K562 (cell line): ENCODE measurements around the gene PEX10. TPM values are rescaled to one million over a fixed set of nuclear protein-coding genes. Genes with fewer than 3 reads are reported as not detected.

ENCODE experiments used
- BRD4 ChIP-seq: fragments of 200-600 bp; sonication (generic); IDR thresholded peaks from 2 replicates; pipeline ENCODE4 v1.6.1; 2017; ENCODE audit warnings: inconsistent platforms
- E2F8 ChIP-seq: fragments of 450-650 bp; IDR thresholded peaks from 2 replicates; pipeline ENCODE4 v1.7.1; 2018; ENCODE audit warnings: mild to moderate bottlenecking, low read depth; ENCODE audit not compliant: partially characterized antibody
- GTF2A2 ChIP-seq: IDR thresholded peaks from 2 replicates; pipeline ENCODE4 v1.6.1; 2016; ENCODE audit warnings: mild to moderate bottlenecking, missing genetic modification characterization, missing compliant biosample characterization
- JUND ChIP-seq, 2 experiments: IDR thresholded peaks; 2 replicates in 1 of 2; 3 replicates in 1 of 2; pipeline ENCODE4 v1.6.1; 2011; ENCODE audit warnings: borderline replicate concordance in 2 of 2, low read depth in 2 of 2, low read length in 2 of 2, improper control_type of control experiment in 1 of 2, missing biosample characterization in 1 of 2, missing genetic modification characterization in 1 of 2, missing genetic modification reagents in 1 of 2
- NONO ChIP-seq, 2 experiments: fragments of 200-400 bp in 1 of 2; fragments of 450-650 bp in 1 of 2; formaldehyde crosslinking in 1 of 2; IDR thresholded peaks; 2 replicates each; pipeline ENCODE4 v1.6.1; 2017; ENCODE audit warnings: low read depth in 2 of 2, mild to moderate bottlenecking in 2 of 2, moderate library complexity in 2 of 2, low read length in 1 of 2
- PRMT5 ChIP-seq: sonication (generic); formaldehyde crosslinking; IDR thresholded peaks from 2 replicates; pipeline ENCODE4 v1.5.0; 2020; ENCODE audit warnings: missing genetic modification reagents
- SRF ChIP-seq, 2 experiments: fragments of 250-450, 450-650 bp in 1 of 2; sonication (Bioruptor Pico) in 1 of 2; sonication (generic) in 1 of 2; formaldehyde crosslinking; IDR thresholded peaks; 2 replicates each; pipeline versions ENCODE4 v1.5.0 to v1.5.1; 2020 to 2022; ENCODE audit warnings: mild to moderate bottlenecking in 1 of 2, missing genetic modification reagents in 1 of 2
- TEAD1 ChIP-seq, 2 experiments: fragments of 450-650 bp in 1 of 2; sonication (generic) in 1 of 2; formaldehyde crosslinking; IDR thresholded peaks; 2 replicates each; pipeline versions ENCODE4 v1.4.0 to v1.8.0; 2020 to 2022; ENCODE audit warnings: mild to moderate bottlenecking in 2 of 2, missing genetic modification reagents in 1 of 2
- ZMIZ1 ChIP-seq, 2 experiments: fragments of 150-350 bp in 1 of 2; IDR thresholded peaks; 2 replicates each; pipeline ENCODE4 v1.6.1; 2012 to 2016; ENCODE audit warnings: low read depth in 2 of 2, low read length in 2 of 2, mild to moderate bottlenecking in 1 of 2, moderate library complexity in 1 of 2
- ZNF143 ChIP-seq: sonication (generic); formaldehyde crosslinking; IDR thresholded peaks from 2 replicates; pipeline ENCODE4 v1.9.0; 2022; ENCODE audit warnings: mild to moderate bottlenecking, missing genetic modification reagents
- ZNF239 ChIP-seq: fragments of 250-450 bp; sonication (Bioruptor Pico); IDR thresholded peaks from 2 replicates; pipeline ENCODE4 v1.4.0; 2020; ENCODE audit warnings: mild to moderate bottlenecking
- polyA plus RNA-seq, 8 experiments: library from polyadenylated mRNA; depleted of rRNA in 4 of 8; stranded (reverse) in 5 of 8; unstranded in 3 of 8; fragments of >200 nt; fragmentation: Nextera tagmentation in 2 of 8; fragmentation: Illumina TruSeq in 1 of 8; extraction: Ambion mirVana in 2 of 8; extraction: Trizol in 1 of 8; gene quantifications; 2 replicates each; pipeline versions ENCODE4 v1.2.1 to v1.2.3, GENCODE V29; 2011 to 2014; ENCODE audit warnings: inconsistent platforms in 1 of 8, missing spikeins in 1 of 8
- total RNA-seq, 7 experiments: library from RNA; depleted of rRNA in 6 of 7; stranded (reverse); fragments of >200 nt in 6 of 7; fragmentation: Illumina TruSeq in 2 of 7; extraction: Trizol in 2 of 7; gene quantifications; 2 replicates each; pipeline versions ENCODE4 v1.2.1 to v1.2.3, GENCODE V29; 2011 to 2021; ENCODE audit warnings: low replicate concordance in 1 of 7
- TF ChIP-seq, protein P1 (sequence below): sonication (generic); formaldehyde crosslinking; IDR thresholded peaks from 2 replicates; pipeline ENCODE4 v1.8.1; 2022; ENCODE audit warnings: missing genetic modification reagents
- TF ChIP-seq, protein P2 (sequence below): fragments of 250-450 bp; sonication (Bioruptor Pico); IDR thresholded peaks from 2 replicates; pipeline ENCODE4 v1.8.0; 2022; ENCODE audit warnings: moderate library complexity, mild to moderate bottlenecking, inconsistent platforms

Gene PEX10
- total and polyA plus RNA-seq, 9 of the 15 experiments (the other 6 are each of a cell fraction or from before 2014, with no cell fraction given), result 0.03 to 26.2 (median 8.7) TPM

- no peak for TF ChIP-seq E2F8
- no peak for TF ChIP-seq GTF2A2 (tag)
- TF ChIP-seq ZMIZ1 (IDR thresholded peaks at IDR 0.05; ENCODE audit: low read depth in 2 of 2, low read length in 2 of 2), result 0 out of 4 replicates have a peak, but pooled peaks of 1 of the 2 experiments have one; percentile 32
- no peak for TF ChIP-seq PRMT5
- TF ChIP-seq SRF (CRISPR knock-in tag; IDR thresholded peaks at IDR 0.05), result peak in 1 of 2 experiments; percentile 82; a peak in 1 of 4 replicates
- TF ChIP-seq NONO (IDR thresholded peaks at IDR 0.05; ENCODE audit: low read depth in 2 of 2, low read length in 1 of 2), result 0 out of 4 replicates have a peak, but pooled peaks of 1 of the 2 experiments have one; percentile 29
- TF ChIP-seq BRD4, result no peak
- TF ChIP-seq ZNF239 (CRISPR knock-in tag), result no peak
- TF ChIP-seq, protein P1, sequence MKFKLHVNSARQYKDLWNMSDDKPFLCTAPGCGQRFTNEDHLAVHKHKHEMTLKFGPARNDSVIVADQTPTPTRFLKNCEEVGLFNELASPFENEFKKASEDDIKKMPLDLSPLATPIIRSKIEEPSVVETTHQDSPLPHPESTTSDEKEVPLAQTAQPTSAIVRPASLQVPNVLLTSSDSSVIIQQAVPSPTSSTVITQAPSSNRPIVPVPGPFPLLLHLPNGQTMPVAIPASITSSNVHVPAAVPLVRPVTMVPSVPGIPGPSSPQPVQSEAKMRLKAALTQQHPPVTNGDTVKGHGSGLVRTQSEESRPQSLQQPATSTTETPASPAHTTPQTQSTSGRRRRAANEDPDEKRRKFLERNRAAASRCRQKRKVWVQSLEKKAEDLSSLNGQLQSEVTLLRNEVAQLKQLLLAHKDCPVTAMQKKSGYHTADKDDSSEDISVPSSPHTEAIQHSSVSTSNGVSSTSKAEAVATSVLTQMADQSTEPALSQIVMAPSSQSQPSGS (CRISPR knock-in tag), result 0 out of 2 replicates have a peak, but pooled peaks have one; percentile 29
- TF ChIP-seq JUND (IDR thresholded peaks at IDR 0.05; ENCODE audit: borderline replicate concordance, low read depth, low read length), result 0 out of 2 replicates have a peak, but pooled peaks have one; percentile 40
- no peak for TF ChIP-seq JUND (tag; IDR thresholded peaks at IDR 0.05; ENCODE audit: borderline replicate concordance, low read depth, low read length)
- TF ChIP-seq, protein P2, sequence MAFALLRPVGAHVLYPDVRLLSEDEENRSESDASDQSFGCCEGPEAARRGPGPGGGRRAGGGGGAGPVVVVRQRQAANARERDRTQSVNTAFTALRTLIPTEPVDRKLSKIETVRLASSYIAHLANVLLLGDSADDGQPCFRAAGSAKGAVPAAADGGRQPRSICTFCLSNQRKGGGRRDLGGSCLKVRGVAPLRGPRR (CRISPR knock-in tag), result no peak
- 0 out of 2 replicates have a peak, but pooled peaks have one; percentile 15 for TF ChIP-seq ZNF143 (CRISPR knock-in tag)
- peak in 1 of 2 experiments; percentile 39; a peak in 1 of 4 replicates for TF ChIP-seq TEAD1 (CRISPR knock-in tag; IDR thresholded peaks at IDR 0.05)
Observed at GRCh38 chr1:2381741-2382620, 30.4 kb downstream of the PEX10 start (continued).
